Ovary (tissue), 3 donors: ENCODE measurements around the gene TNIK.

ENCODE experiments used
- CTCF ChIP-seq, 3 donors: fragments of 450-650 bp in 2 of 3; fragments of 200-600 bp in 1 of 3; IDR thresholded peaks; one replicate each; pipeline versions ENCODE4 v1.5.1 to v1.8.0; 2016 to 2022; ENCODE audit warnings: antibody characterized with exemption in 3 of 3, mild to moderate bottlenecking in 1 of 3
- POLR2A ChIP-seq: fragments of 450-650 bp; IDR thresholded peaks from one replicate; pipeline ENCODE4 v1.6.1; 2017; ENCODE audit warnings: antibody characterized with exemption, mild to moderate bottlenecking, moderate library complexity
- donor health status: DM: no; HTN: no; CAD: no.

- no peak for TF ChIP-seq POLR2A
- no peak for TF ChIP-seq CTCF (IDR thresholded peaks at IDR 0.05)
These were observed 448.3 kb downstream of the TNIK start for GRCh38 chr3:171011873-171012336.
